ENCODE data around the gene HLA-A.
"Not testable (repeated sequence)": the region's sequence is repeated elsewhere in the genome, so short reads cannot be mapped to it uniquely, and the experiment has no call there.

The HLA-A gene

DNA sequence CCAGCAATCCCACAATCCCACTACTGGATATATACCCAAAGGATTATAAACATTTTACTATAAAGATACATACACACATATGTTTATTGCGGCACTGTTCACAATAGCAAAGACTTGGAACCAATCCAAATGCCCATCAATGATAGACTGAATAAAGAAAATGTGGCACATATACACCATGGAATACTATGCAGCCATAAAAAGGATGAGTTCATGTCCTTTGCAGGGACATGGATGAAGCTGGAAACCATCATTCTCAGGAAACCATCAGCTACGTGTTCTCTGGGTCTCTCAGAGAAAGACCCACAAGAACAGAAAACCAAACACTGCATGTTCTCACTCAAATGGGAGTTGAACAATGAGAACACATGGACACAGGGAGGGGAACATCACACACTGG is 21.4 kb downstream of the HLA-A start:
- not testable (repeated sequence) for DNase-seq

GRCh38 chr6:29964518-29964886 is 22.2 kb downstream of the HLA-A start:
- no peak for DNase-seq

DNA sequence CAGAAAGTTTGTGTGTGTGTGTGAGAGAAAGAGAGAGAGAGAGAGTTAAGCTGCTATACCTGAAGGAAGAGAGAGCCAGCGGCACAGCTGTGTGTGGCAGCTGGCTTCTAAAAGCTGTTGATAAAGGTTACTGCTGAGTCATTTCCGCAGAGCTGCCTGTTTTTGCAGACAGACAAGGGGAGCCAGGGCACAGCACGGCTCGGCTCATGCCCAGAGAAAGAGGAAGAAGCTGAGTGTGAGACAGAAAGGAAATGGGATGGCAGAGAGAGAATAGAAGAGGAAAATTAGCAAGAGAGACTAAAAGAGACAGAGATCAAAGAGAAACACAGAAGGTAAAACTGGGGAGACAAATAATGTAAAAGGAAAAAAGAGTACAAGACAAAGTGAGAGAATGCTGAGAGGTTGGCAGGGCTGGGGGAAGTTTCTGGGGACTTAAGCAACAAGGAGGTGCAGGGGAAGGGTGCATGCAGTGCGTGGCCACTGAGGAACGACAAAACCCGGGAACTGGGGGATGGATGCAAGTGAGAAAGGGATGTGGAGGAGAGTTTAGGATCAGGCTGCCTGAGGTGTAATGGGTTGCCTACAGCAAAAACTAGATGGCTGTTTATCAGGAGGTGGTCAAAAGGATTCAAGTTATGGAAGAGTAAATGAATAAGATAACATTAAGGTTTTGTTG is 22.7 kb downstream of the HLA-A start:
- DNase-seq: peak; percentile 83

DNA sequence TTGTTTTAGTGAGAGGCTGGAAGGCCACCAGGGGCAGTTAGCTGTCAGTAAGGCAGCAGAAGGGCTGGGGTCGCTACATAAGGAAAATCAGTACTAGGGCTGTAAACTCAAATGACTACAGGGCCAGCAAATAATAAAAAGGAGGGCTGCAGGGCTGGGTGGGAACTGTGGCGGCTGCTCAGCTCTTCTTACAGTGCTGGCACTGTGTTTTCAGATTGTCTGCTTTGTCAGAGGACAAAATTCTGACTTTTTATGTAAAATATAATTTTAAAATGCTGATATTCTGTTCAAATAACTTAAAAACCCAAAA is 23.2 kb downstream of the HLA-A start:
- no peak for DNase-seq

- peak; percentile 39 for DNase-seq
Measured at GRCh38 chr6:29965873-29966601, 23.7 kb downstream of the HLA-A start.

DNA sequence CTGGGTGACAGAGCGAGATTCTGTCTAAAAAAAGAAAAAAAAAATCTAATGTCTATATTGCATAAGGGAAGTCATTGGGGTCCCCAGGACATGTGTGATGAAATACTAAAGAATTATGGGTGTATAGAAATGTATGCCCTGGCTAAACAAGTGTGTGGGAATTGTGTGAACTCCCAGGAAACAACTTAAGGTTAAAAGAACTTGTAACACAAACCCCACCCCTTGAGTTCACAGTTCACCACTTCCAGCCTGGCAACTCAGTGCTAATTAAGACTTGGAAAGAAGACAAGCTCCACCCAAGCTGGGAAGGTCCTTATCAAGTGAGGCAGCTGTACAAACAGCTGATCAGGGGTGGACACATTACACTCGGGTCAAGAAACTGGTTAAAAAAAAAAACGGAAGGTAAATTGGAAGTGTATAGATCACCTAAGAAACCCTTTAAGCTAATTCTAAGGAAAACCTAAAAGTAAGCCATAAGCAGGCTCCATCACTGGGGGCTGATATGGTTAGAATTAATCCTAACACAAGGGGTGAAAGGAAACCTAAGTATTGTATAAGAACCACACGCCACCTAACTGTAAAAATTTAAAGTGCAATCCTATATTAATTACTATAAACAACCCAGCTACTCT is 25.2 kb downstream of the HLA-A start:
- DNase-seq: no peak

DNA sequence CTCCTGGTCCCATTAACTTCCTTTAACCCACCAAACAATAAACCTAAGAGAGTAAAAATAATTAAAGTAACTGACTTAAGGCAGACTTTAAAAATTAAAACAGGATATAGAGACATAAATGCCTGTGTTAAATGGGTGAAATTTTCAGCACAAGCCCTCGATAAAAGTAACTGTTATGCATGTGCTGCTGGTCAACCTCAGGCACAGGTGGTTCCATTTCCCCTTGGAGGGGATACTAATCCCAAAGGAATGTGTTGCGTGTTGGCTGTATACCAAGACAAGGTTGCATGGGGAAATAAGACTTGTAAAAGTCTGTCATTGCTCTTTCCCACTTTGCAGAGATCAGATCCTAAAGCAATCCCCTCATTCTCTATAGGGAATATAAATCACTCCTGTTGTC is 25.8 kb downstream of the HLA-A start:
- DNase-seq: no peak

DNA sequence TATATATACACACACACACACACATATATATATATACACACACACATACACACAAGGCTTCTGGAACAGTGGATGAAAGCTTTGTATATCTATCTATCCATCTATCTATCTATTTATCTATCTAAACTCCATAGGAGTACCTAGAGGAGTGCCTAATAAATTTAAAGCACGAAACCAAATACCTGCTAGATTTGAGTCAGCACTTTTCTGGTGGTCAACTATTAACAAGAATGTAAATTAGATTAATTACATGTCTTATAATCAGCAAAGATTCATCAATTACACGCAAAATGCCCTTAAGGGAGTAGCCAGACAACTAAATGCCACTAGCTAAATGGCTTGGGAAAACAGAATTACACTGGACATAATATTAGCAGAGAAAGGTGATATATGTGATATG is 26.6 kb downstream of the HLA-A start:
- DNase-seq: no peak

DNA sequence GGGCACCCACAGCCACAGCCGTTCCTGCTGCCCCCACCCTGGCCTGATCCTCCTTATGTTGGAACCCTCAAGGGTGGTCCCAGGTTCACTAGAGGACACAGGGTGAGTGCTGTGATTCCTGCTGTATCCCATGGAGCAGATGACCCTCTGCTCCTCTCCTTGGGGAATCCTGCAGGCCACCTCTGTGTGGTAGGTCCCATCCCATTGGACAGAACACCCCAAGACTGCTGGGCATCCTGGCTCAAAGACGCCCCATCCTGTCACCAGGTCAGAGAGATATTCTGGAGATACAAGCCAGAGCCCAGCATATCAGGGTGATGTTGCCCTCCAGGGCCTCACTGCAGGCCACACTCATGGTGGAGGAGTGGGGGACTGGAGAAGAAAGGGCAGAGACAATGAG is 28.4 kb downstream of the HLA-A start:
- DNase-seq: no peak

DNA sequence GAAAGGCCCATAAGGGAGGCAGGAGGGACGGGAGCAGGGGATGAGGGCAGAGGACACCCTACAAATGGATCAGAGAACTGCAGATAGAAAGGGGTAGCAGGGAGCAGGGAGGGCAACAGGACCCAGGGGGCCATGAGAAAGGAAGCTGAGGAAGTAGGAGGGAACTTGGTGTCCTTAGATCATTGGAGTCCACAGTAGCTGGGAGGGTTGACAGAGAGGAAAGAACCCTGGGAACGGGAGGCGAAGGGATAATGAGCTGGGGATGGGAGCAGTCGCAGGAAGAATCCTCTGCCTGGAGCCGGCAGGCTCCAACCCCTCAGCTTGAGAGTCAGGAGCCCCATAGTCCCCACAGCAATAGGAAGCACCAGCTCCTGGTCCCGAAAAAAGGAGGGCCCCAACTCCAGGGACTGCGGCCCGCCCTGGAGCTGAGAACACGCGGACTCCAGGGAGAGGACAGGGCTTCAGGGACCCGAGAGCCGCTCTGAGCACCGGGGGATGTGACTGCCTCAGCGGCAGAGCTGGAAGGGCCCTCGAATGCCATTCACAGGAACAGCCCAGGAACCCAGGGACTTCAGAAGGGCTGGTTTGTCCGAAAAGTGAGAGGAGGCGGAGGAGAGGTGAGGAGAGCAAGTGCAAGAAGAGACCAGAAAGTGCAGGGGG is 32.7 kb downstream of the HLA-A start:
- no peak for DNase-seq

DNA sequence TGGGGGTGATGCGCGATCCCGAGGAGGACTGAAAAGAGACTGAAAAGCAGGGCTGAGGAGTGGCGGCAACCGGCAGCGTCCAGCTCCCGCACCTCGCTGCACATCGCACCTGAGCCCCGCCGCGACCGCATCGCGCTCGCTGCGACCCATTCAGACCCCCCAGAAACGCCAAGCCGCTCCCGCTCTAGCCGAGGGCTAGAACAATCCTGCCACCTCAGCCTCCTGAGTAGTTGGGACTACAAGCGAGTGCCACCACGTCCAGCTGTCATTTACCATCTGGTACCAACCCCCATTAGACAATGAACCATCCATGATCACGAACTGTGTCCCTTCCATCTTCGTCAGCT is 33.2 kb downstream of the HLA-A start:
- DNase-seq: no peak

- no peak for DNase-seq
Measured at GRCh38 chr6:29976253-29976587, 33.9 kb downstream of the HLA-A start.

DNA sequence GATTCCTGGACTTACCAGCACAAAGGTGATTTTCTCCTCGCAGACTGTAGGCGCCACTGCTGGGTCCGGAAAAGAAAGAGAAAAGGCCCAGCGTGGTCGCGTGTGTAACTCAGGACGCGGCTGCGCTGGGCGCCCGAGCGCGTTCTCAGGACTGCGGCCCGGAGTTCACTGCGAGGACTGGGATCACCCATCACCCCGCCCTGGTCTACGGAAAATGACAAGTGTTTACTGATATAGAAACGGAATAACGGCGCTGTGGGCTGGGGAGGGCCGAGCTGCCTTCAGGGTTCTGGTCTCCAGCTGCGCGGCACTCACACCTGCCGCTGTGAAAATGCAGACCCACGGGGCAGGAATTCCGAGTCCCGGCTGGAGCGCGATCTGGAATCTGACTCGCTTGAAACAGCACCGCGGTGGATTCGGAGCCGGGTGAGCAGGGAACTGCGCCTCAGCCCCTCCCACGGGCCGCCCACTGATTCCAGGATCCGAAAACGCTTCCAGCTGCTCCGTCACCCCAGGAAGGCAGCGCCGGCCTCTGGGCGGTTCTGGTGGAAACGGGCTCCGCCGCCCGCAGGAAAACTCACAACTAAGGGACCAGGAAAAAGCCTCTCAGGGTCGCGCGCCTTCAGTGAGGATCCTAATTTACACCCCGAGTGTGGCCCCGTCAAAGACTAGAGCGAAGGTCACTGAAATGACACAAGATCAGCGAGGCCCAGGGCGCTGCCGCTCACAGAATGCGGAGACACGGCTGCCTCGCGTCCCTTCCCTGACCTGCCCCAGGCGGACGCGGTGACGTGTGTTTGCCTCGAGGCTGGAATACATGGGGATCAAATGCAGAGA is 34.5 kb downstream of the HLA-A start:
- DNase-seq: peak; percentile 52

- no peak for DNase-seq
Measured at GRCh38 chr6:29977425-29977727, 35.0 kb downstream of the HLA-A start.

- not testable (repeated sequence) for DNase-seq
Measured at GRCh38 chr6:29980013-29980412, 37.7 kb downstream of the HLA-A start.

GRCh38 chr6:29980511-29980910 is 38.2 kb downstream of the HLA-A start:
- no peak for DNase-seq

DNA sequence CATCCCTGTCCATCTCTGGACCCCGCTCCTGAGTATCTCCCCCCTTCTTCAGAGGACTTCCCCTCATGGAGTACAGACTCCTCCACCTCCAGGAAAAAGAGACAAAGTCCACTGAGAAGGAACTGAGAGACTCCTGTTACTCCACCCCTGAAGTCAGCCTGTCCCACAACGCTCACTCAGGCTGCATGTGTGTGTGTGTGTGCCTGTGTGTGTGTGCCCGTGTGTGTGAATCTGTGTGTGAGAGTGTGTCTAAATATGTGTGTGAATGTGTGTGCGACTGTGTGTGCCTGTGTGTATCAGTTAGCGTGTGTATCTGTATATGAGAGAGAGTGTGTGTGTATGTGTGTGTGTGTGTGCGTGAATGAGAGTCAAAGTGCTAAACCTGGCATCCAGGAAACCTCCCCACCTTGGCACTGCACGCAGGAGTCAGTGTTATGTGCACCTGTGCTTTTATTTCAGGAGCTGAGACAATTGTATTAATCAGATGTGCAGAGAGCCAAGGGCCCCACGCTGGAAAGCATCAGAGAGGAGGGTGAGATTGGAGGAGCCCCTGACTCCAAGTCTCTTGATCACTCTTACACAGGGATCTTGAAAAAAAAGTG is 39.0 kb downstream of the HLA-A start:
- no peak for DNase-seq

DNA sequence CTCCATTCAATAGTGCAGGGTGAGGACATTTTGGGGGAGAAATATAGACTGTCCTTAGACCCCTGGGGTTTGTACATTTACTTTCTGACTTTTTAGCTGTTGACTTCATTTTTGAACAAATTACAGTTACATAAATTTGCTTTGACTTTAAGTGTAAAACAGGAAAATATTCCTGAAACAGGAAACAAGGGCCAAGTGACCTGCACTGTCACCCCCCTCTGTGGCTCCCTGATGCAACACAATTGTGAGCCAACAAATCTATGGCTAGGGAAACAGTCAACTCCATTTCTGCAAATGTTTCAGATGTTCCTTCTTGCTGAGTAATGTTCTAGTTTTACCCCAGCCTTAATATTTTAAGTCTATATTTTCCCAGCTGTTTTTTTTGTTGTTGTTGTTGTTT is 39.8 kb downstream of the HLA-A start:
- no peak for DNase-seq

- no peak for DNase-seq
Measured at GRCh38 chr6:29984232-29984631, 41.9 kb downstream of the HLA-A start.

- no peak for DNase-seq
Measured at GRCh38 chr6:29984992-29985391, 42.7 kb downstream of the HLA-A start.

GRCh38 chr6:29986179-29986781 is 43.9 kb downstream of the HLA-A start:
- no peak for DNase-seq

DNA sequence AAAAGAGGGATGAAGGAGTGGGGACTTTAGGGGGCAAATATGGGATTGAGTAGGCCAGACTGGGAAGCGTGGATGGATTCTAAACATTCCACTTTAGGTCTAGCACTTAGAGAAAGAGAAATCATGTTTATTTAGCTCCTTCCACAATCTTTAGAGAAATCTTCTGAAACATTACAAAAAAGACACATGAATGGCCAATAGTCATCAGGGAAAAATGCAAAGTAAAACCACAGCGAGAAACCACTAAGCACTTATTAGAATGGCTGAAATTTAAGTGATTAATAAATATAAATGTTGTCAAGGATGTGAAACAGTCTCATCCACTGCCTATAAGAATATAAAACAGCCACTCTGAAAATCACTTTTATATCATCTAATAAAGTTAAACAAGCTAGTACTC is 46.9 kb downstream of the HLA-A start:
- DNase-seq: no peak

DNA sequence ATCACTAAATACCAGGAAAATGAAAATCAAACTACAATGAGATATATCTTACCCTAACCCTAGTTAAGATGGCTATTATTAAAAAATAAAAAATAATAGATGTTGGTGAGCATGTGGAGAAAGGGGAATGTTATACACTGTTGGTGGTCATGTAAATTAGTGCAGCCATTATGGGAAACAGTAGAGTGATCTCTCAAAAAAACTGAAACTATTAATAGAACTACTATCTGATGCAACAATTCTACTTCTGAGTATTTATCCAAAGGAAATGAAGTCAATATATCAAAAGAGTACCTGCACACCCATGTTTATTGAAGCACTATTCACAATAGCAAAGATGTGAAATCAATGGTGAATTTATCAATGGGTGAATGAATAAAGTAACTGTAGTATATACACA is 48.6 kb downstream of the HLA-A start:
- no peak for DNase-seq

All from stimulated activated CD4-positive, alpha-beta T cell treated with anti-CD3 and anti-CD28 coated beads, Interleukin-4, amount 100 ng/mL, for 24 hours (primary cell).